Left colon (tissue), 2 donors: ENCODE measurements around the gene CILP. TPM values are rescaled to one million over a fixed set of nuclear protein-coding genes. Genes with fewer than 3 reads are reported as not detected.

Experiments used
- ATAC-seq: fragments of 200-7000 bp; cut with Tn5 transposase; one replicate; pipeline ENCODE4 v1.9.1; 2020; ENCODE audit warnings: mild to moderate bottlenecking, moderate library complexity
- DNase-seq, 2 donors: peaks; one replicate each; pipeline ENCODE4 v3.0.0-alpha.2; 2020
- intact Hi-C, 2 donors: fragments of 100-400 bp; cut with DNase I in 1 of 2; cut with micrococcal nuclease in 1 of 2; formaldehyde crosslinking; loops; one replicate each; pipeline versions ENCODE4 v1.11.2 to v1.14.0; 2022; cut with DNase I, micrococcal nuclease
- total RNA-seq, 2 donors: library from RNA; stranded (reverse); fragmentation: NEBNext Ultra II Directional; extraction: Animal tissue kit (Norgen Biotek cat#: 25700); gene quantifications; one replicate each; pipeline ENCODE4 v1.2.1, GENCODE V29; 2021
- donor health status: DM: no; HTN: no; CAD: no.
- donor health status: DM: yes; HTN: yes; CAD: no.

The CILP gene
- total RNA-seq, 2 donors from 2014 or later = 3.5 to 13.4 TPM

- DNase-seq (no peak), ATAC-seq (no peak)
- intact Hi-C loops = no loop called here
Observed at GRCh38 chr15:65176056-65176455, 35.2 kb downstream of the CILP start.

GRCh38 chr15:65175511-65175910 lies 35.8 kb downstream of the CILP start:
- DNase-seq (no peak), ATAC-seq (no peak)
- intact Hi-C loops = no loop called here

- intact Hi-C loops = no loop called here
- no peak for ATAC-seq
- DNase-seq = no peak
Observed at GRCh38 chr15:65174509-65174908, 36.8 kb downstream of the CILP start.

- intact Hi-C loops = no loop called here
Observed at GRCh38 chr15:65172531-65172930, 38.7 kb downstream of the CILP start.

GRCh38 chr15:65171428-65171827 lies 39.8 kb downstream of the CILP start:
- DNase-seq (no peak), ATAC-seq (no peak)
- intact Hi-C loops = no loop called here

More at GRCh38 chr15:65172531-65172930, 38.7 kb downstream of the CILP start:
- no peak for DNase-seq
- no peak for ATAC-seq

- ATAC-seq (no peak), DNase-seq (no peak)
- intact Hi-C loops = no loop called here
Observed at GRCh38 chr15:65165875-65166274, 45.4 kb downstream of the CILP start.

- DNase-seq (no peak), ATAC-seq (no peak)
- intact Hi-C loops = no loop called here
Observed at GRCh38 chr15:65164139-65164538, 47.1 kb downstream of the CILP start.

- no peak for DNase-seq
- no peak for ATAC-seq
- intact Hi-C loops = no loop called here
Observed at GRCh38 chr15:65163041-65163440, 48.2 kb downstream of the CILP start.

- intact Hi-C loops = no loop called here
- no peak for ATAC-seq
- no peak for DNase-seq
Observed at GRCh38 chr15:65156692-65157091, 54.6 kb downstream of the CILP start.

GRCh38 chr15:65154720-65155119 lies 56.6 kb downstream of the CILP start:
- intact Hi-C loops = no loop called here
- no peak for ATAC-seq
- DNase-seq = no peak

- intact Hi-C loops = no loop called here
- no peak for DNase-seq
- ATAC-seq = no peak
Observed at GRCh38 chr15:65147902-65148301, 63.4 kb downstream of the CILP start.

GRCh38 chr15:65146438-65146837 lies 64.8 kb downstream of the CILP start:
- ATAC-seq = no peak
- intact Hi-C loops = no loop called here

More at GRCh38 chr15:65146438-65146837, 64.8 kb downstream of the CILP start:
- DNase-seq = no peak

Other genes starting within 250 kb of the CILP start
- gene SPG21, start 221.6 kb downstream of the CILP start, total RNA-seq = 10 to 100 TPM; 51.5 to 63.5 TPM
- gene MTFMT, start 181.8 kb downstream of the CILP start, total RNA-seq = 10 to 100 TPM; 19.8 to 20.7 TPM
- gene SLC51B, start 166.1 kb downstream of the CILP start, total RNA-seq = 100 to 1,000 TPM; 104 to 127 TPM
- 1 to 10 TPM; 2.0 to 9.2 TPM for gene RASL12, start 143.5 kb downstream of the CILP start, total RNA-seq
- gene KBTBD13, start 134.7 kb downstream of the CILP start, total RNA-seq = under 1 TPM in 1 of 2 donors, not detected in 1; 0.08 TPM
- 1 to 10 TPM; 2.3 to 3.2 TPM for gene UBAP1L, start 96.3 kb downstream of the CILP start, total RNA-seq
- 10 to 100 TPM; 14.9 to 16.8 TPM for gene PDCD7, start 77.7 kb downstream of the CILP start, total RNA-seq
- 10 to 100 TPM; 49.2 to 51.9 TPM for gene CLPX, start 26.1 kb downstream of the CILP start, total RNA-seq
- gene PARP16, start 75.4 kb upstream of the CILP start, total RNA-seq = 1 to 10 TPM; 7.6 to 9.0 TPM
- gene RNU5A-1, start 84.6 kb upstream of the CILP start, total RNA-seq = not detected
- gene RNU5B-1, start 93.2 kb upstream of the CILP start, total RNA-seq = not detected
- gene IGDCC3, start 166.5 kb upstream of the CILP start, total RNA-seq = under 1 TPM in 1 of 2 donors, not detected in 1; 0.25 TPM
- 1 to 10 TPM in 1 of 2 donors, under 1 TPM in 1; 0.43 to 1.7 TPM for gene IGDCC4, start 211.5 kb upstream of the CILP start, total RNA-seq